Measurements from ENCODE around the gene UBE2Q1. TPM values are rescaled to one million over a fixed set of nuclear protein-coding genes. Genes with fewer than 3 reads are reported as not detected.

Gene UBE2Q1
- total RNA-seq, 2 donors from 2014 or later: 80.3 to 82.4 TPM

GRCh38 chr1:154589780-154590179 lies 31.3 kb upstream of the UBE2Q1 start:
- no peak overlapping the region for H3K27ac Mint-ChIP-seq
- no peak for ATAC-seq

GRCh38 chr1:154586641-154587040 lies 28.2 kb upstream of the UBE2Q1 start:
- DNase-seq: no peak
- H3K4me3 Mint-ChIP-seq: no peak overlapping the region
- H3K27ac Mint-ChIP-seq: no peak overlapping the region

More at GRCh38 chr1:154589780-154590179, 31.3 kb upstream of the UBE2Q1 start:
- no peaks in the 10 kb centered on the region for H3K9me3 ChIP-seq (ENCODE audit: control insufficient read depth, low read length, poor library complexity, severe bottlenecking)
- peaks cover 28% of the 10 kb centered on the region for H3K36me3 Mint-ChIP-seq (ENCODE audit: low read depth)
- H3K4me3 Mint-ChIP-seq: no peak overlapping the region
- H3K4me1 Mint-ChIP-seq: peaks cover 17% of the 10 kb centered on the region
- no peak for DNase-seq
- H3K27me3 Mint-ChIP-seq: no peaks in the 10 kb centered on the region

GRCh38 chr1:154586231-154586630 lies 27.8 kb upstream of the UBE2Q1 start:
- no peak for ATAC-seq
- Mint-ChIP-seq H3K36me3 (ENCODE audit: low read depth) (peaks cover 16% of the 10 kb centered on the region), H3K4me3 (no peak overlapping the region), H3K27ac (no peak overlapping the region), H3K27me3 (no peaks in the 10 kb centered on the region), H3K4me1 (peaks cover 6% of the 10 kb centered on the region)
- H3K9me3 ChIP-seq (ENCODE audit: control insufficient read depth, low read length, poor library complexity, severe bottlenecking): no peaks in the 10 kb centered on the region
- DNase-seq: no peak

More at GRCh38 chr1:154586641-154587040, 28.2 kb upstream of the UBE2Q1 start:
- peaks cover 6% of the 10 kb centered on the region for H3K4me1 Mint-ChIP-seq
- no peaks in the 10 kb centered on the region for H3K9me3 ChIP-seq (ENCODE audit: control insufficient read depth, low read length, poor library complexity, severe bottlenecking)
- ATAC-seq: no peak
- no peaks in the 10 kb centered on the region for H3K27me3 Mint-ChIP-seq
- peaks cover 16% of the 10 kb centered on the region for H3K36me3 Mint-ChIP-seq (ENCODE audit: low read depth)

- no peak overlapping the region for H3K4me3 Mint-ChIP-seq
- ATAC-seq (no peak), DNase-seq (no peak)
- H3K27ac Mint-ChIP-seq: peak overlapping the region; percentile 27
- no peaks in the 10 kb centered on the region for H3K9me3 ChIP-seq (ENCODE audit: control insufficient read depth, low read length, poor library complexity, severe bottlenecking)
- H3K27me3 Mint-ChIP-seq: no peaks in the 10 kb centered on the region
- H3K36me3 Mint-ChIP-seq (ENCODE audit: low read depth): peaks cover 14% of the 10 kb centered on the region
- peaks cover 9% of the 10 kb centered on the region for H3K4me1 Mint-ChIP-seq
Measured at GRCh38 chr1:154584267-154584994, 26.0 kb upstream of the UBE2Q1 start.

GRCh38 chr1:154583773-154584172 lies 25.3 kb upstream of the UBE2Q1 start:
- peaks cover 10% of the 10 kb centered on the region for H3K4me1 Mint-ChIP-seq
- no peak overlapping the region for H3K27ac Mint-ChIP-seq
- DNase-seq: no peak
- ATAC-seq: no peak
- no peak overlapping the region for H3K4me3 Mint-ChIP-seq
- H3K27me3 Mint-ChIP-seq: no peaks in the 10 kb centered on the region
- H3K36me3 Mint-ChIP-seq (ENCODE audit: low read depth): peaks cover 14% of the 10 kb centered on the region
- H3K9me3 ChIP-seq (ENCODE audit: control insufficient read depth, low read length, poor library complexity, severe bottlenecking): no peaks in the 10 kb centered on the region

GRCh38 chr1:154582885-154583284 lies 24.4 kb upstream of the UBE2Q1 start:
- DNase-seq: no peak
- Mint-ChIP-seq H3K4me1 (peaks cover 15% of the 10 kb centered on the region), H3K27me3 (no peaks in the 10 kb centered on the region), H3K27ac (no peak overlapping the region), H3K4me3 (no peak overlapping the region), H3K36me3 (ENCODE audit: low read depth) (peaks cover 14% of the 10 kb centered on the region)
- H3K9me3 ChIP-seq (ENCODE audit: control insufficient read depth, low read length, poor library complexity, severe bottlenecking): no peaks in the 10 kb centered on the region
- no peak for ATAC-seq

GRCh38 chr1:154581766-154582165 lies 23.3 kb upstream of the UBE2Q1 start:
- no peak for DNase-seq
- no peak overlapping the region for H3K4me3 Mint-ChIP-seq
- no peaks in the 10 kb centered on the region for H3K9me3 ChIP-seq (ENCODE audit: control insufficient read depth, low read length, poor library complexity, severe bottlenecking)
- peaks cover 17% of the 10 kb centered on the region for H3K4me1 Mint-ChIP-seq
- H3K36me3 Mint-ChIP-seq (ENCODE audit: low read depth): peaks cover 9% of the 10 kb centered on the region
- no peaks in the 10 kb centered on the region for H3K27me3 Mint-ChIP-seq
- ATAC-seq: no peak
- no peak overlapping the region for H3K27ac Mint-ChIP-seq

- DNase-seq (no peak), ATAC-seq (no peak)
- H3K9me3 ChIP-seq (ENCODE audit: control insufficient read depth, low read length, poor library complexity, severe bottlenecking): no peaks in the 10 kb centered on the region
- Mint-ChIP-seq H3K36me3 (ENCODE audit: low read depth) (peaks cover 2% of the 10 kb centered on the region), H3K4me3 (peak overlapping the region; percentile 28), H3K4me1 (peaks cover 30% of the 10 kb centered on the region), H3K27ac (no peak overlapping the region), H3K27me3 (no peaks in the 10 kb centered on the region)
Measured at GRCh38 chr1:154579374-154579773, 20.9 kb upstream of the UBE2Q1 start.

GRCh38 chr1:154578058-154578418 lies 19.6 kb upstream of the UBE2Q1 start:
- H3K27ac Mint-ChIP-seq: no peak overlapping the region
- no peaks in the 10 kb centered on the region for H3K9me3 ChIP-seq (ENCODE audit: control insufficient read depth, low read length, poor library complexity, severe bottlenecking)
- ATAC-seq (no peak), DNase-seq (no peak)
- no peak overlapping the region for H3K4me3 Mint-ChIP-seq
- H3K27me3 Mint-ChIP-seq: no peaks in the 10 kb centered on the region
- H3K4me1 Mint-ChIP-seq: peaks cover 37% of the 10 kb centered on the region
- no peaks in the 10 kb centered on the region for H3K36me3 Mint-ChIP-seq (ENCODE audit: low read depth)

- Mint-ChIP-seq H3K4me1 (peaks cover 40% of the 10 kb centered on the region), H3K4me3 (no peak overlapping the region), H3K27me3 (no peaks in the 10 kb centered on the region), H3K36me3 (ENCODE audit: low read depth) (no peaks in the 10 kb centered on the region), H3K27ac (no peak overlapping the region)
- H3K9me3 ChIP-seq (ENCODE audit: control insufficient read depth, low read length, poor library complexity, severe bottlenecking): no peaks in the 10 kb centered on the region
- ATAC-seq (no peak), DNase-seq (no peak)
Measured at GRCh38 chr1:154577346-154578057, 19.0 kb upstream of the UBE2Q1 start.

GRCh38 chr1:154575951-154576566 lies 17.6 kb upstream of the UBE2Q1 start:
- peak overlapping the region; percentile 70 for H3K27ac Mint-ChIP-seq
- H3K27me3 Mint-ChIP-seq: no peaks in the 10 kb centered on the region
- ATAC-seq: no peak
- H3K9me3 ChIP-seq (ENCODE audit: control insufficient read depth, low read length, poor library complexity, severe bottlenecking): no peaks in the 10 kb centered on the region
- no peak for DNase-seq
- no peaks in the 10 kb centered on the region for H3K36me3 Mint-ChIP-seq (ENCODE audit: low read depth)
- H3K4me3 Mint-ChIP-seq: peak overlapping the region; percentile 53
- peaks cover 39% of the 10 kb centered on the region for H3K4me1 Mint-ChIP-seq

- no peaks in the 10 kb centered on the region for H3K9me3 ChIP-seq (ENCODE audit: control insufficient read depth, low read length, poor library complexity, severe bottlenecking)
- H3K4me3 Mint-ChIP-seq: no peak overlapping the region
- peak overlapping the region; percentile 70 for H3K27ac Mint-ChIP-seq
- no peak for ATAC-seq
- no peaks in the 10 kb centered on the region for H3K36me3 Mint-ChIP-seq (ENCODE audit: low read depth)
- H3K4me1 Mint-ChIP-seq: peaks cover 39% of the 10 kb centered on the region
- no peak for DNase-seq
- no peaks in the 10 kb centered on the region for H3K27me3 Mint-ChIP-seq
Measured at GRCh38 chr1:154575147-154575927, 16.9 kb upstream of the UBE2Q1 start.

GRCh38 chr1:154574716-154575115 lies 16.3 kb upstream of the UBE2Q1 start:
- Mint-ChIP-seq H3K4me3 (no peak overlapping the region), H3K36me3 (ENCODE audit: low read depth) (no peaks in the 10 kb centered on the region), H3K27ac (no peak overlapping the region), H3K4me1 (peaks cover 37% of the 10 kb centered on the region), H3K27me3 (peaks cover 4% of the 10 kb centered on the region)
- ATAC-seq (no peak), DNase-seq (no peak)
- no peaks in the 10 kb centered on the region for H3K9me3 ChIP-seq (ENCODE audit: control insufficient read depth, low read length, poor library complexity, severe bottlenecking)

Measured in T-helper 17 cell (primary cell).